ENCODE results near the gene NEGR1.

The NEGR1 gene

DNA sequence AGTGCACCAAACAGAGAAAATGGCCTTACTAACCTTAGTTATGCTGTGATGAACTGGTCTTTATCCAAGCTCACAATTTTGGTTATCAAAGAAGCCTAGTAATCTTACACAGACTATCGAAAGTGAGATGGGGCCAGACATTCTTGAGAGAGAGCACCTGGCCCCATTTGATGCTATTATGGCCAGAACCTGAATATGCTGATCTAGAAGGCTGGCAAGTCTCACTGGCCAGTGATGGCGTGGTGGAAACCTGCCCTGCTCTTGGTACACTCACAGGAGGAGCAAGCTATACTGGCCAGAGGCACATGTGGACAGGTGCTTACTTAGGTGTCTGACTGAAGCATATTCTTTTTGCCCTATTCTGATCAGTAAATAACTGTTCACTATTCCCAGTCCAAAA is 843.7 kb downstream of the NEGR1 start:
- Histone ChIP-seq H3K4me3 (IDR thresholded peaks at IDR 0.05; ENCODE audit: insufficient read depth, low read depth, low read length) (no peak overlapping the region), H3K27me3 (ENCODE audit: insufficient read depth, low read depth) (no peaks in the 10 kb centered on the region), H2AFZ (ENCODE audit: low read depth) (no peak overlapping the region), H4K20me1 (ENCODE audit: insufficient read depth) (no peaks in the 10 kb centered on the region), H3K79me2 (ENCODE audit: insufficient read depth, low read depth) (no peaks in the 10 kb centered on the region), H3K9ac (no peak overlapping the region), H3K27ac (no peak overlapping the region), H3K36me3 (ENCODE audit: insufficient read depth) (no peaks in the 10 kb centered on the region), H3K4me2 (no peak overlapping the region), H3K4me1 (ENCODE audit: low read depth, poor library complexity, severe bottlenecking) (no peaks in the 10 kb centered on the region)
- TF ChIP-seq, protein P1, sequence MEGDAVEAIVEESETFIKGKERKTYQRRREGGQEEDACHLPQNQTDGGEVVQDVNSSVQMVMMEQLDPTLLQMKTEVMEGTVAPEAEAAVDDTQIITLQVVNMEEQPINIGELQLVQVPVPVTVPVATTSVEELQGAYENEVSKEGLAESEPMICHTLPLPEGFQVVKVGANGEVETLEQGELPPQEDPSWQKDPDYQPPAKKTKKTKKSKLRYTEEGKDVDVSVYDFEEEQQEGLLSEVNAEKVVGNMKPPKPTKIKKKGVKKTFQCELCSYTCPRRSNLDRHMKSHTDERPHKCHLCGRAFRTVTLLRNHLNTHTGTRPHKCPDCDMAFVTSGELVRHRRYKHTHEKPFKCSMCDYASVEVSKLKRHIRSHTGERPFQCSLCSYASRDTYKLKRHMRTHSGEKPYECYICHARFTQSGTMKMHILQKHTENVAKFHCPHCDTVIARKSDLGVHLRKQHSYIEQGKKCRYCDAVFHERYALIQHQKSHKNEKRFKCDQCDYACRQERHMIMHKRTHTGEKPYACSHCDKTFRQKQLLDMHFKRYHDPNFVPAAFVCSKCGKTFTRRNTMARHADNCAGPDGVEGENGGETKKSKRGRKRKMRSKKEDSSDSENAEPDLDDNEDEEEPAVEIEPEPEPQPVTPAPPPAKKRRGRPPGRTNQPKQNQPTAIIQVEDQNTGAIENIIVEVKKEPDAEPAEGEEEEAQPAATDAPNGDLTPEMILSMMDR (conservative IDR thresholded peaks at IDR 0.05; ENCODE audit: low read depth, low read length), result no peak

DNA sequence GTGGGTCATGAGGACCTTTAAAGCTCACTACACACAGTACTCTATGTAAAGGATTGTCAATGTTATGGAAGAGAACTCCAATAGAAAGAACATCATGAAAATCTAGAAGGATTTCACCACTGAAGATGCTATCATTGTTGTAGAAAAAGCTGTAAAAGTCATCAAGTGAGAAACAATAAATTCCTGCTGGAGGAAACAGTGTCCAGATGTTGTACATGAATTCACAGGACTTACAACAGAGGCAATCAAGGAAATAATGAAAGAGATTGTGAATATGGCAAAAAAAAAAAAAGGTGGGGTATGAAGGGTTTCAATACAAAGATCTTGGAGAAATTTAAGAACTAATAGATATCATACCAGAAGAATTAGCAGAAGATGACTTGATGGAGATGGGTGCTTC is 846.4 kb downstream of the NEGR1 start:
- Histone ChIP-seq H2AFZ (ENCODE audit: low read depth) (no peak overlapping the region), H3K36me3 (ENCODE audit: insufficient read depth) (no peaks in the 10 kb centered on the region), H4K20me1 (ENCODE audit: insufficient read depth) (no peaks in the 10 kb centered on the region), H3K27me3 (ENCODE audit: insufficient read depth, low read depth) (no peaks in the 10 kb centered on the region), H3K9ac (no peak overlapping the region), H3K4me1 (ENCODE audit: low read depth, poor library complexity, severe bottlenecking) (no peaks in the 10 kb centered on the region), H3K4me3 (IDR thresholded peaks at IDR 0.05; ENCODE audit: insufficient read depth, low read depth, low read length) (no peak overlapping the region), H3K4me2 (no peak overlapping the region), H3K79me2 (ENCODE audit: insufficient read depth, low read depth) (no peaks in the 10 kb centered on the region), H3K27ac (no peak overlapping the region)
- TF ChIP-seq, protein P1 (conservative IDR thresholded peaks at IDR 0.05; ENCODE audit: low read depth, low read length), result no peak

DNA sequence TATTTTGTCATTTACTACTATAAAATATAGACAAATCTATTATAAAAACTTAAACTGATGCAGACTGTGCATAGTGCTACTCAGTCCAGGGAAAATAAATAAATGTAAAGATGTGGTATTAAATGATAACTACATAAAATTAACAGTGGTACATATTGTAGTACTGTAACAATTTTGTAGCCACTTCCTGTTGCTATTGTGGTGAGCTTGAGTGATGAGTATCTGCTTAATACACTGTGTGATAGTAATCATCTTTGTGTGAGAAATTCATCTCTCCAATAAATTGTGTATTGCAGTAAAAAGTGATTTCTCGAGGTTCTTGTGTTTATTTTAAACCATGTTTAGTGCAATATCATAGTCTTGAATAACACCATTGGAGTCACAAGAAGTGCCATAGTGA is 848.1 kb downstream of the NEGR1 start:
- Histone ChIP-seq H3K4me3 (IDR thresholded peaks at IDR 0.05; ENCODE audit: insufficient read depth, low read depth, low read length) (no peak overlapping the region), H3K4me1 (ENCODE audit: low read depth, poor library complexity, severe bottlenecking) (no peaks in the 10 kb centered on the region), H3K27me3 (ENCODE audit: insufficient read depth, low read depth) (no peaks in the 10 kb centered on the region), H3K4me2 (no peak overlapping the region), H4K20me1 (ENCODE audit: insufficient read depth) (no peaks in the 10 kb centered on the region), H3K27ac (no peak overlapping the region), H3K36me3 (ENCODE audit: insufficient read depth) (no peaks in the 10 kb centered on the region), H3K9ac (no peak overlapping the region), H3K79me2 (ENCODE audit: insufficient read depth, low read depth) (no peaks in the 10 kb centered on the region), H2AFZ (ENCODE audit: low read depth) (no peak overlapping the region)
- TF ChIP-seq, protein P1 (conservative IDR thresholded peaks at IDR 0.05; ENCODE audit: low read depth, low read length), result no peak

DNA sequence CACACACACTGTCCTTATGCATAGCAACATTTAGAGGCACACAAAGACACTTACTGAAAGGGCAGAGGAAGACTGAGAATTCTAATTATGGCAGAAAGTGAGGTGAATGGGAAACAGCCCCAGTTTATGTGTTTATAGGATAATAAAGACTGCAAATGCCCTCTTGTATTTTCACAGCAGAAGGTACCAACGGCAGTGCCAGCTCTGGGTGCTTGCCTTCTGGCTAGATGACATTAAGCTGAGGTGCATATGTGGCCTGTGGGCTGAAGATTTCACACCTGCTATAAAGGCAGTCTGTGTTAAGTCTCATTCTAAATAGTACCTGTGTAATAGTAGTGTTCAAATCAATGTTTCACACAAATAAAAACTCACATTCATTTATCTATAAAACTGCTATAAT is 854.3 kb downstream of the NEGR1 start:
- no peak overlapping the region for H3K9ac ChIP-seq
- H3K36me3 ChIP-seq (ENCODE audit: insufficient read depth), result no peaks in the 10 kb centered on the region
- H3K4me2 ChIP-seq, result no peak overlapping the region
- H3K4me1 ChIP-seq (ENCODE audit: low read depth, poor library complexity, severe bottlenecking), result peaks cover 3% of the 10 kb centered on the region
- TF ChIP-seq, protein P1 (conservative IDR thresholded peaks at IDR 0.05; ENCODE audit: low read depth, low read length), result no peak
- no peaks in the 10 kb centered on the region for H4K20me1 ChIP-seq (ENCODE audit: insufficient read depth)
- no peaks in the 10 kb centered on the region for H3K79me2 ChIP-seq (ENCODE audit: insufficient read depth, low read depth)
- no peak overlapping the region for H3K27ac ChIP-seq
- H3K4me3 ChIP-seq (IDR thresholded peaks at IDR 0.05; ENCODE audit: insufficient read depth, low read depth, low read length), result no peak overlapping the region
- H2AFZ ChIP-seq (ENCODE audit: low read depth), result no peak overlapping the region
- H3K27me3 ChIP-seq (ENCODE audit: insufficient read depth, low read depth), result no peaks in the 10 kb centered on the region

Measured in KMS-11 (cell line).